ENCODE results near the gene TMEM14A.

The TMEM14A gene

GRCh38 chr6:52726741-52727535 is 56.0 kb downstream of the TMEM14A start:
- Histone ChIP-seq H3K4me1 (no peaks in the 10 kb centered on the region), H3K9me3 (no peaks in the 10 kb centered on the region), H3K27me3 (no peaks in the 10 kb centered on the region), H3K36me3 (no peaks in the 10 kb centered on the region), H3K9ac (no peak overlapping the region), H3K27ac (no peak overlapping the region), H3K4me2 (no peak overlapping the region), H3K4me3 (no peak overlapping the region), H4K20me1 (no peaks in the 10 kb centered on the region)
- TF ChIP-seq Cebpa-rat (IDR thresholded peaks at IDR 0.05): no peak

GRCh38 chr6:52727908-52728307 is 57.0 kb downstream of the TMEM14A start:
- H3K4me3 ChIP-seq: no peak overlapping the region
- H3K4me2 ChIP-seq: no peak overlapping the region
- H3K9ac ChIP-seq: no peak overlapping the region
- no peaks in the 10 kb centered on the region for H3K36me3 ChIP-seq
- H3K9me3 ChIP-seq: no peaks in the 10 kb centered on the region
- H3K27me3 ChIP-seq: no peaks in the 10 kb centered on the region
- no peak for TF ChIP-seq Cebpa-rat (IDR thresholded peaks at IDR 0.05)
- H3K27ac ChIP-seq: no peak overlapping the region
- H4K20me1 ChIP-seq: no peaks in the 10 kb centered on the region
- H3K4me1 ChIP-seq: no peaks in the 10 kb centered on the region

- Histone ChIP-seq H4K20me1 (no peaks in the 10 kb centered on the region), H3K4me1 (no peaks in the 10 kb centered on the region), H3K27ac (no peak overlapping the region), H3K36me3 (no peaks in the 10 kb centered on the region), H3K9ac (no peak overlapping the region), H3K4me3 (no peak overlapping the region), H3K4me2 (no peak overlapping the region), H3K9me3 (no peaks in the 10 kb centered on the region), H3K27me3 (no peaks in the 10 kb centered on the region)
- TF ChIP-seq Cebpa-rat (IDR thresholded peaks at IDR 0.05): no peak
Measured at GRCh38 chr6:52728394-52728793, 57.5 kb downstream of the TMEM14A start.

- no peak overlapping the region for H3K9ac ChIP-seq
- no peak overlapping the region for H3K4me3 ChIP-seq
- no peaks in the 10 kb centered on the region for H4K20me1 ChIP-seq
- H3K9me3 ChIP-seq: no peaks in the 10 kb centered on the region
- H3K4me2 ChIP-seq: no peak overlapping the region
- H3K36me3 ChIP-seq: no peaks in the 10 kb centered on the region
- no peak for TF ChIP-seq Cebpa-rat (IDR thresholded peaks at IDR 0.05)
- H3K27me3 ChIP-seq: no peaks in the 10 kb centered on the region
- H3K27ac ChIP-seq: no peak overlapping the region
- no peaks in the 10 kb centered on the region for H3K4me1 ChIP-seq
Measured at GRCh38 chr6:52729576-52729975, 58.7 kb downstream of the TMEM14A start.

- H3K27ac ChIP-seq: no peak overlapping the region
- H3K27me3 ChIP-seq: no peaks in the 10 kb centered on the region
- H3K4me3 ChIP-seq: no peak overlapping the region
- H4K20me1 ChIP-seq: no peaks in the 10 kb centered on the region
- H3K4me1 ChIP-seq: no peaks in the 10 kb centered on the region
- no peak for TF ChIP-seq Cebpa-rat (IDR thresholded peaks at IDR 0.05)
- no peak overlapping the region for H3K4me2 ChIP-seq
- H3K9ac ChIP-seq: no peak overlapping the region
- 0 out of 2 replicates have a peak, but pooled peaks cover 3% of the 10 kb centered on the region for H3K9me3 ChIP-seq
- no peaks in the 10 kb centered on the region for H3K36me3 ChIP-seq
Measured at GRCh38 chr6:52731719-52732118, 60.8 kb downstream of the TMEM14A start.

- Histone ChIP-seq H3K4me2 (no peak overlapping the region), H3K9me3 (0 out of 2 replicates have a peak, but pooled peaks cover 3% of the 10 kb centered on the region), H3K27me3 (no peaks in the 10 kb centered on the region), H3K9ac (no peak overlapping the region), H4K20me1 (no peaks in the 10 kb centered on the region), H3K27ac (no peak overlapping the region), H3K4me3 (no peak overlapping the region), H3K4me1 (no peaks in the 10 kb centered on the region), H3K36me3 (no peaks in the 10 kb centered on the region)
- no peak for TF ChIP-seq Cebpa-rat (IDR thresholded peaks at IDR 0.05)
Measured at GRCh38 chr6:52733172-52733571, 62.3 kb downstream of the TMEM14A start.

GRCh38 chr6:52734072-52734471 is 63.2 kb downstream of the TMEM14A start:
- H3K9ac ChIP-seq: no peak overlapping the region
- H4K20me1 ChIP-seq: no peaks in the 10 kb centered on the region
- no peaks in the 10 kb centered on the region for H3K4me1 ChIP-seq
- no peak for TF ChIP-seq Cebpa-rat (IDR thresholded peaks at IDR 0.05)
- H3K4me3 ChIP-seq: no peak overlapping the region
- H3K27ac ChIP-seq: no peak overlapping the region
- H3K36me3 ChIP-seq: no peaks in the 10 kb centered on the region
- 0 out of 2 replicates have a peak, but pooled peaks cover 3% of the 10 kb centered on the region for H3K9me3 ChIP-seq
- H3K4me2 ChIP-seq: no peak overlapping the region
- H3K27me3 ChIP-seq: no peaks in the 10 kb centered on the region

GRCh38 chr6:52735071-52735470 is 64.2 kb downstream of the TMEM14A start:
- no peak overlapping the region for H3K27ac ChIP-seq

GRCh38 chr6:52736145-52736544 is 65.2 kb downstream of the TMEM14A start:
- Histone ChIP-seq H3K9ac (no peak overlapping the region), H3K9me3 (peaks cover 16% of the 10 kb centered on the region), H3K4me2 (no peak overlapping the region), H3K4me1 (no peaks in the 10 kb centered on the region), H3K27ac (no peak overlapping the region), H3K36me3 (no peaks in the 10 kb centered on the region), H3K4me3 (no peak overlapping the region), H3K27me3 (no peaks in the 10 kb centered on the region), H4K20me1 (no peaks in the 10 kb centered on the region)
- no peak for TF ChIP-seq Cebpa-rat (IDR thresholded peaks at IDR 0.05)

More at GRCh38 chr6:52735071-52735470, 64.2 kb downstream of the TMEM14A start:
- peaks cover 5% of the 10 kb centered on the region; the same call in 1 of the 2 replicates for H3K9me3 ChIP-seq
- H3K27me3 ChIP-seq: no peaks in the 10 kb centered on the region
- H3K4me3 ChIP-seq: no peak overlapping the region
- TF ChIP-seq Cebpa-rat (IDR thresholded peaks at IDR 0.05): no peak
- no peak overlapping the region for H3K9ac ChIP-seq
- H3K36me3 ChIP-seq: no peaks in the 10 kb centered on the region
- no peak overlapping the region for H3K4me2 ChIP-seq
- H4K20me1 ChIP-seq: no peaks in the 10 kb centered on the region
- H3K4me1 ChIP-seq: no peaks in the 10 kb centered on the region

All from BLaER1 (cell line).